GM23338 (cell line): ENCODE results near the gene ATF6. TPM values are rescaled to one million over a fixed set of nuclear protein-coding genes. Genes with fewer than 3 reads are reported as not detected.

ENCODE experiments used
- ATAC-seq: fragments of 200-7000 bp; cut with Tn5 transposase; 3 replicates; pipeline ENCODE4 v1.9.1; 2020
- DNase-seq: peaks from one replicate; pipeline ENCODE4 v3.0.0-alpha.2; 2015; ENCODE audit warnings: low spot score
- H2AFZ ChIP-seq: fragments of 200-600 bp; sonication (generic); 2 replicates; pipeline ENCODE4 v1.8.0; 2016; ENCODE audit warnings: antibody characterized with exemption, mild to moderate bottlenecking, moderate library complexity
- H3F3A ChIP-seq: fragments of 200-600 bp; sonication (generic); replicated peaks from 2 replicates; pipeline ENCODE4 v1.8.0; 2017; ENCODE audit warnings: antibody characterized with exemption, mixed run types, low read depth
- H3K27ac ChIP-seq: fragments of 200-600 bp; sonication (generic); 2 replicates; pipeline ENCODE4 v1.6.1; 2016; ENCODE audit warnings: low read depth
- H3K27me3 ChIP-seq: fragments of 200-600 bp; sonication (generic); 2 replicates; pipeline ENCODE4 v1.8.0; 2016; ENCODE audit warnings: mild to moderate bottlenecking, mixed run types, moderate library complexity; ENCODE audit not compliant: insufficient read depth
- H3K36me3 ChIP-seq: fragments of 200-600 bp; sonication (generic); 2 replicates; pipeline ENCODE4 v1.8.0; 2016; ENCODE audit warnings: mild to moderate bottlenecking; ENCODE audit not compliant: insufficient read depth
- H3K4me1 ChIP-seq: fragments of 200-600 bp; sonication (generic); 2 replicates; pipeline ENCODE4 v1.8.0; 2016; ENCODE audit warnings: mild to moderate bottlenecking, moderate library complexity; ENCODE audit not compliant: insufficient read depth
- H3K4me2 ChIP-seq: fragments of 200-600 bp; sonication (generic); 2 replicates; pipeline ENCODE4 v1.7.1; 2017; ENCODE audit warnings: mixed run types
- H3K4me3 ChIP-seq: fragments of 200-600 bp; sonication (generic); 2 replicates; pipeline ENCODE4 v1.6.1; 2016; ENCODE audit warnings: mixed run types
- H3K79me2 ChIP-seq: fragments of 200-600 bp; sonication (generic); replicated peaks from 2 replicates; pipeline ENCODE4 v1.8.0; 2017; ENCODE audit warnings: mild to moderate bottlenecking; ENCODE audit not compliant: insufficient read depth
- H3K9me2 ChIP-seq: fragments of 200-600 bp; sonication (generic); 2 replicates; pipeline ENCODE4 v1.8.0; 2017; ENCODE audit not compliant: insufficient read depth
- H4K20me1 ChIP-seq: fragments of 200-600 bp; sonication (generic); replicated peaks from 2 replicates; pipeline ENCODE4 v1.8.0; 2017; ENCODE audit warnings: mild to moderate bottlenecking; ENCODE audit not compliant: insufficient read depth
- H3K27ac Mint-ChIP-seq: 2 replicates; pipeline ENCODE4 v1.8.0; 2020; ENCODE audit warnings: inconsistent platforms, mild to moderate bottlenecking, moderate library complexity, mixed read lengths
- H3K27me3 Mint-ChIP-seq: 3 replicates; pipeline ENCODE4 v1.8.0; 2022; ENCODE audit warnings: low read depth, mild to moderate bottlenecking, moderate library complexity, mixed read lengths, inconsistent platforms; ENCODE audit not compliant: insufficient read depth, poor library complexity
- H3K36me3 Mint-ChIP-seq: 3 replicates; pipeline ENCODE4 v1.8.0; 2021; ENCODE audit warnings: low read depth, mild to moderate bottlenecking, inconsistent platforms, moderate library complexity, mixed read lengths
- H3K4me1 Mint-ChIP-seq: 3 replicates; pipeline ENCODE4 v1.8.0; 2020; ENCODE audit warnings: mild to moderate bottlenecking, inconsistent platforms, mixed read lengths
- H3K4me3 Mint-ChIP-seq: 3 replicates; pipeline ENCODE4 v1.8.0; 2021; ENCODE audit warnings: moderate library complexity, mild to moderate bottlenecking, inconsistent platforms, mixed read lengths
- H3K9me3 Mint-ChIP-seq: 3 replicates; pipeline ENCODE4 v1.8.0; 2020; ENCODE audit warnings: moderate library complexity, mild to moderate bottlenecking, inconsistent platforms, mixed read lengths
- CREB1 ChIP-seq: fragments of 250-450 bp; sonication (Bioruptor Pico); IDR thresholded peaks from 2 replicates; pipeline ENCODE4 v1.5.0; 2020; ENCODE audit warnings: low read depth, mild to moderate bottlenecking, moderate library complexity
- EZH2 ChIP-seq: fragments of 200-600 bp; sonication (generic); IDR thresholded peaks from one replicate; pipeline ENCODE4 v1.8.0; 2017; ENCODE audit warnings: antibody characterized with exemption, mild to moderate bottlenecking, low read depth; ENCODE audit not compliant: unreplicated experiment
- EZH2phosphoT487 ChIP-seq: fragments of 200-600 bp; sonication (generic); IDR thresholded peaks from one replicate; pipeline ENCODE4 v1.8.1; 2018; ENCODE audit warnings: antibody characterized with exemption; ENCODE audit not compliant: unreplicated experiment
- JUNB ChIP-seq: IDR thresholded peaks from one replicate; pipeline ENCODE4 v1.6.1; 2016; ENCODE audit warnings: antibody characterized with exemption; ENCODE audit not compliant: unreplicated experiment
- NANOG ChIP-seq: IDR thresholded peaks from 2 replicates; pipeline ENCODE4 v1.6.1; 2016; ENCODE audit warnings: antibody characterized with exemption, borderline replicate concordance
- POLR2AphosphoS5 ChIP-seq: IDR thresholded peaks from 2 replicates; pipeline ENCODE4 v1.6.1; 2016; ENCODE audit warnings: antibody characterized with exemption, low read depth
- STAT1 ChIP-seq: IDR thresholded peaks from one replicate; pipeline ENCODE4 v1.6.1; 2016; ENCODE audit warnings: antibody characterized with exemption; ENCODE audit not compliant: unreplicated experiment
- ZNF114 ChIP-seq: fragments of 250-450 bp; sonication (Bioruptor Pico); IDR thresholded peaks from 2 replicates; pipeline ENCODE4 v1.5.0; 2020; ENCODE audit warnings: mild to moderate bottlenecking, moderate library complexity
- ZNF331 ChIP-seq: fragments of 250-450 bp; sonication (Bioruptor Pico); IDR thresholded peaks from 2 replicates; pipeline ENCODE4 v1.5.0; 2020; ENCODE audit warnings: low read depth, mild to moderate bottlenecking, moderate library complexity
- polyA plus RNA-seq: library from polyadenylated mRNA; unstranded; fragments of >200 nt; fragmentation: Nextera tagmentation; extraction: Ambion mirVana; gene quantifications from 2 replicates; pipeline ENCODE4 v1.2.1, GENCODE V29; 2016
- total RNA-seq: library from RNA; depleted of rRNA; stranded (reverse); fragments of >200 nt; shearing (Covaris generic); gene quantifications from 2 replicates; pipeline ENCODE4 v1.2.3, GENCODE V29; 2014
- TF ChIP-seq, protein P1 (sequence below), 2 experiments: fragments of 200-600 bp in 1 of 2; sonication (generic) in 1 of 2; conservative IDR thresholded peaks; 2 replicates each; pipeline versions ENCODE4 v1.5.1 to v1.6.1; 2016 to 2017; ENCODE audit warnings: antibody characterized with exemption in 2 of 2, low read depth in 2 of 2, mild to moderate bottlenecking in 2 of 2, moderate library complexity in 1 of 2
- TF ChIP-seq, protein P2 (sequence below): fragments of 250-450 bp; sonication (Bioruptor Pico); IDR thresholded peaks from 2 replicates; pipeline ENCODE4 v1.5.0; 2020; ENCODE audit warnings: mild to moderate bottlenecking, moderate library complexity

The ATF6 gene
- total and polyA plus RNA-seq, 2 experiments from 2014 or later = 5.0 to 13.5 TPM

DNA sequence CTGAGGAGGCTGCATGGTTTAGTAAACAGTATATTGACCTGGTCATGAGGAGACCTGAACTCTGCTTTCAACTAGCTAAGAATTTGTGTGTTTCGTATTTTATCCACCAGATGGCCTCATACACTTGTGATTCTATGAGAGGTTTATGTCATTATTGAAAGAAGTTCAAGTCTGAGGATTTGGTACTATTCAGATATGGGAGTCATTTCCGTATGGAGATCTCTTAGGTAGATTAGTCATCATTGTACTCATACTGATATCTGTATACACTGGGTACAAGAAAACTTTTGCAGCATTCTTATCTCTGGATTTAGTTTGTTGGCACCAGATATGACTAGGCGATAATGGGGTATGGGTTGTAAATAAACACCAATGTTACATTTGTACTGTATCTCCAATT is 26.6 kb downstream of the ATF6 start:
- H3K36me3 Mint-ChIP-seq = peaks cover 3% of the 10 kb centered on the region; the same call in 2 of the 3 replicates
- TF ChIP-seq, protein P1, sequence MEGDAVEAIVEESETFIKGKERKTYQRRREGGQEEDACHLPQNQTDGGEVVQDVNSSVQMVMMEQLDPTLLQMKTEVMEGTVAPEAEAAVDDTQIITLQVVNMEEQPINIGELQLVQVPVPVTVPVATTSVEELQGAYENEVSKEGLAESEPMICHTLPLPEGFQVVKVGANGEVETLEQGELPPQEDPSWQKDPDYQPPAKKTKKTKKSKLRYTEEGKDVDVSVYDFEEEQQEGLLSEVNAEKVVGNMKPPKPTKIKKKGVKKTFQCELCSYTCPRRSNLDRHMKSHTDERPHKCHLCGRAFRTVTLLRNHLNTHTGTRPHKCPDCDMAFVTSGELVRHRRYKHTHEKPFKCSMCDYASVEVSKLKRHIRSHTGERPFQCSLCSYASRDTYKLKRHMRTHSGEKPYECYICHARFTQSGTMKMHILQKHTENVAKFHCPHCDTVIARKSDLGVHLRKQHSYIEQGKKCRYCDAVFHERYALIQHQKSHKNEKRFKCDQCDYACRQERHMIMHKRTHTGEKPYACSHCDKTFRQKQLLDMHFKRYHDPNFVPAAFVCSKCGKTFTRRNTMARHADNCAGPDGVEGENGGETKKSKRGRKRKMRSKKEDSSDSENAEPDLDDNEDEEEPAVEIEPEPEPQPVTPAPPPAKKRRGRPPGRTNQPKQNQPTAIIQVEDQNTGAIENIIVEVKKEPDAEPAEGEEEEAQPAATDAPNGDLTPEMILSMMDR (conservative IDR thresholded peaks at IDR 0.05; ENCODE audit: low read depth in 2 of 2) = peak; percentile 71 to 74
- TF ChIP-seq EZH2 = no peak
- no peak for TF ChIP-seq CREB1 (CRISPR knock-in tag)
- H3K9me3 Mint-ChIP-seq = no peaks in the 10 kb centered on the region
- no peaks in the 10 kb centered on the region for H3K4me1 Mint-ChIP-seq
- Histone ChIP-seq H2AFZ (no peak overlapping the region), H3K4me3 (no peak overlapping the region), H3K27me3 (no peaks in the 10 kb centered on the region), H4K20me1 (no peaks in the 10 kb centered on the region), H3K79me2 (no peaks in the 10 kb centered on the region), H3F3A (no peaks in the 10 kb centered on the region), H3K4me1 (no peaks in the 10 kb centered on the region), H3K4me2 (no peak overlapping the region), H3K9me2 (no peaks in the 10 kb centered on the region), H3K27ac (no peak overlapping the region), H3K36me3 (no peaks in the 10 kb centered on the region; the same call in 1 of the 2 replicates)
- no peak overlapping the region for H3K27ac Mint-ChIP-seq
- no peak overlapping the region for H3K4me3 Mint-ChIP-seq
- DNase-seq (peak; percentile 74), ATAC-seq (peak; percentile 61)
- no peaks in the 10 kb centered on the region for H3K27me3 Mint-ChIP-seq

DNA sequence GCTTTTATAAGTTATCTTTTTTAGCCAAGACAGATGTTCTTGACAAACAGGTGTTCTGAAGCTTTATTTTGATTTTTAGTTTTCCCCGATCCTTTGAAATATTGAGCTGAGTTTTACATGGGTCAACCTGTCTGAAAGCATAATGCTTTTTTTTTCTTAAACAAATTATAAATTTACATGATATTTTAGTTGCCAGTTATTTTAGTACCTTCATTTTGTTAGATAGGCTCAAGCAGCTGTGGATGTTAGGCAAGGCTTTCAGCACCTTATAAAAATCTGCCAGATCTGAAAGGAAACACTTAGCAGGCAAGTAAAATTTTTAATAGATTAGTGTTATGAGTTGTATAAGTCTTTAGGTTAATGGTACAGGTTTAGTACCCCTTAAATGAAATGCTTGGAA is 33.7 kb downstream of the ATF6 start:
- H3F3A ChIP-seq = no peaks in the 10 kb centered on the region
- TF ChIP-seq, protein P2, sequence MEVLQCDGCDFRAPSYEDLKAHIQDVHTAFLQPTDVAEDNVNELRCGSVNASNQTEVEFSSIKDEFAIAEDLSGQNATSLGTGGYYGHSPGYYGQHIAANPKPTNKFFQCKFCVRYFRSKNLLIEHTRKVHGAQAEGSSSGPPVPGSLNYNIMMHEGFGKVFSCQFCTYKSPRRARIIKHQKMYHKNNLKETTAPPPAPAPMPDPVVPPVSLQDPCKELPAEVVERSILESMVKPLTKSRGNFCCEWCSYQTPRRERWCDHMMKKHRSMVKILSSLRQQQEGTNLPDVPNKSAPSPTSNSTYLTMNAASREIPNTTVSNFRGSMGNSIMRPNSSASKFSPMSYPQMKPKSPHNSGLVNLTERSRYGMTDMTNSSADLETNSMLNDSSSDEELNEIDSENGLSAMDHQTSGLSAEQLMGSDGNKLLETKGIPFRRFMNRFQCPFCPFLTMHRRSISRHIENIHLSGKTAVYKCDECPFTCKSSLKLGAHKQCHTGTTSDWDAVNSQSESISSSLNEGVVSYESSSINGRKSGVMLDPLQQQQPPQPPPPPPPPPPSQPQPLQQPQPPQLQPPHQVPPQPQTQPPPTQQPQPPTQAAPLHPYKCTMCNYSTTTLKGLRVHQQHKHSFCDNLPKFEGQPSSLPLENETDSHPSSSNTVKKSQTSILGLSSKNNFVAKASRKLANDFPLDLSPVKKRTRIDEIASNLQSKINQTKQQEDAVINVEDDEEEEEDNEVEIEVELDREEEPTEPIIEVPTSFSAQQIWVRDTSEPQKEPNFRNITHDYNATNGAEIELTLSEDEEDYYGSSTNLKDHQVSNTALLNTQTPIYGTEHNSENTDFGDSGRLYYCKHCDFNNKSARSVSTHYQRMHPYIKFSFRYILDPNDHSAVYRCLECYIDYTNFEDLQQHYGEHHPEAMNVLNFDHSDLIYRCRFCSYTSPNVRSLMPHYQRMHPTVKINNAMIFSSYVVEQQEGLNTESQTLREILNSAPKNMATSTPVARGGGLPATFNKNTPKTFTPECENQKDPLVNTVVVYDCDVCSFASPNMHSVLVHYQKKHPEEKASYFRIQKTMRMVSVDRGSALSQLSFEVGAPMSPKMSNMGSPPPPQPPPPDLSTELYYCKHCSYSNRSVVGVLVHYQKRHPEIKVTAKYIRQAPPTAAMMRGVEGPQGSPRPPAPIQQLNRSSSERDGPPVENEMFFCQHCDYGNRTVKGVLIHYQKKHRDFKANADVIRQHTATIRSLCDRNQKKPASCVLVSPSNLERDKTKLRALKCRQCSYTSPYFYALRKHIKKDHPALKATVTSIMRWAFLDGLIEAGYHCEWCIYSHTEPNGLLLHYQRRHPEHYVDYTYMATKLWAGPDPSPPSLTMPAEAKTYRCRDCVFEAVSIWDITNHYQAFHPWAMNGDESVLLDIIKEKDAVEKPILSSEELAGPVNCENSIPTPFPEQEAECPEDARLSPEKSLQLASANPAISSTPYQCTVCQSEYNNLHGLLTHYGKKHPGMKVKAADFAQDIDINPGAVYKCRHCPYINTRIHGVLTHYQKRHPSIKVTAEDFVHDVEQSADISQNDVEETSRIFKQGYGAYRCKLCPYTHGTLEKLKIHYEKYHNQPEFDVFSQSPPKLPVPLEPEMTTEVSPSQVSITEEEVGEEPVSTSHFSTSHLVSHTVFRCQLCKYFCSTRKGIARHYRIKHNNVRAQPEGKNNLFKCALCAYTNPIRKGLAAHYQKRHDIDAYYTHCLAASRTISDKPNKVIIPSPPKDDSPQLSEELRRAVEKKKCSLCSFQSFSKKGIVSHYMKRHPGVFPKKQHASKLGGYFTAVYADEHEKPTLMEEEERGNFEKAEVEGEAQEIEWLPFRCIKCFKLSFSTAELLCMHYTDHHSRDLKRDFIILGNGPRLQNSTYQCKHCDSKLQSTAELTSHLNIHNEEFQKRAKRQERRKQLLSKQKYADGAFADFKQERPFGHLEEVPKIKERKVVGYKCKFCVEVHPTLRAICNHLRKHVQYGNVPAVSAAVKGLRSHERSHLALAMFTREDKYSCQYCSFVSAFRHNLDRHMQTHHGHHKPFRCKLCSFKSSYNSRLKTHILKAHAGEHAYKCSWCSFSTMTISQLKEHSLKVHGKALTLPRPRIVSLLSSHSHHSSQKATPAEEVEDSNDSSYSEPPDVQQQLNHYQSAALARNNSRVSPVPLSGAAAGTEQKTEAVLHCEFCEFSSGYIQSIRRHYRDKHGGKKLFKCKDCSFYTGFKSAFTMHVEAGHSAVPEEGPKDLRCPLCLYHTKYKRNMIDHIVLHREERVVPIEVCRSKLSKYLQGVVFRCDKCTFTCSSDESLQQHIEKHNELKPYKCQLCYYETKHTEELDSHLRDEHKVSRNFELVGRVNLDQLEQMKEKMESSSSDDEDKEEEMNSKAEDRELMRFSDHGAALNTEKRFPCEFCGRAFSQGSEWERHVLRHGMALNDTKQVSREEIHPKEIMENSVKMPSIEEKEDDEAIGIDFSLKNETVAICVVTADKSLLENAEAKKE = no peak
- TF ChIP-seq STAT1 = no peak
- TF ChIP-seq, protein P1 (conservative IDR thresholded peaks at IDR 0.05; ENCODE audit: low read depth in 2 of 2) = no peak
- TF ChIP-seq EZH2phosphoT487 = no peak
- TF ChIP-seq CREB1 (CRISPR knock-in tag) = no peak
- TF ChIP-seq ZNF114 (CRISPR knock-in tag) = no peak
- TF ChIP-seq POLR2AphosphoS5 = no peak
- TF ChIP-seq NANOG = no peak
- no peak for TF ChIP-seq JUNB
- TF ChIP-seq ZNF331 = no peak
- no peak for TF ChIP-seq EZH2

More for the DNA sequence above, 33.7 kb downstream of the ATF6 start:
- Mint-ChIP-seq H3K4me1 (peaks cover 4% of the 10 kb centered on the region; the same call in 2 of the 3 replicates), H3K9me3 (no peaks in the 10 kb centered on the region), H3K27me3 (peaks cover 1% of the 10 kb centered on the region), H3K27ac (no peak overlapping the region), H3K36me3 (no peaks in the 10 kb centered on the region), H3K4me3 (no peak overlapping the region)
- H3K79me2 ChIP-seq = no peaks in the 10 kb centered on the region
- no peak overlapping the region for H3K4me3 ChIP-seq
- ATAC-seq = no peak
- no peaks in the 10 kb centered on the region for H3K9me2 ChIP-seq
- H3K27me3 ChIP-seq = no peaks in the 10 kb centered on the region
- no peak overlapping the region for H3K4me2 ChIP-seq
- H4K20me1 ChIP-seq = no peaks in the 10 kb centered on the region
- H3K4me1 ChIP-seq = peaks cover 4% of the 10 kb centered on the region; the same call in 1 of the 2 replicates
- H2AFZ ChIP-seq = no peak overlapping the region
- H3K36me3 ChIP-seq = no peaks in the 10 kb centered on the region; the same call in 1 of the 2 replicates
- DNase-seq = no peak
- no peak overlapping the region for H3K27ac ChIP-seq
